NCI-H2029 (cell line): ENCODE data around the gene TXNRD1.
A peak's percentile ranks its signal among the peaks of the same experiment; 100 is the strongest.
"Not testable (repeated sequence)": the region's sequence is repeated elsewhere in the genome, so short reads cannot be mapped to it uniquely, and the experiment has no call there.

Source experiments
- DNase-seq: peaks from one replicate; lab custom pipeline; 2025; lab: John Stamatoyannopoulos, UW

Gene TXNRD1

DNA sequence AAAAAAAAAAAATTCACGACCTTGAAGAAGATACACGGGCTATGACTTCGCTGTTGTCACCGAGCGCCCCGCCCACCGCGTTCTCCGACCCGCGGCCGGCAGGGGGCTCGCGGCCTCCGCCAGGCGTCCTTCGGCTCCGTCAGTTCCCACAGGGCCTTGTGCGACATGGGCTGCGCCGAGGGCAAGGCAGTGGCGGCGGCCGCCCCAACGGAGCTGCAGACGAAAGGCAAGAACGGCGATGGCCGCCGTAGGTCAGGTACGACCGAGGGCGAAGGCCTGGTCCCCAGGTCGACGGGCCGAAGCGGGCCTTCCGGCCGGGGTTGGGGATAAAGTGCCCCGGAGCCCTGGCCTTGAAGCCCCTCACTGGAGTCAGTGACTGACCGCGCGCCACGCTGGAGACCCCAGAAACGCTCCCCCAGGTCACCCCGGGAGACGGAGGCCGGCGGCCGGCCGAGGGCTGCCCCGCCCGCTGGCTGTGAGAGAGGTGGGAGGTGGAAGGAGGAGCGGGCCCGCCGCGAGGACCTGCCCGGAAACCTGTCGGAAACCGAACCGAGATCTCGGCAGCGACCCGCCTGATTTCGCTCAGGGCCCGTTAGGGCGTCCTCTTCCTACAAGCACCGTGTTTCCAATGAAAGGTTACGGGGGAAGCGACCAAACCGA is at the start of gene TXNRD1:
Gene TXNRD1, plus strand, starts transcription at position 142 of the 660 bp plus-strand sequence. Its CDS starts 24 bp downstream, at position 166.
- DNase-seq: peak; percentile 13

DNA sequence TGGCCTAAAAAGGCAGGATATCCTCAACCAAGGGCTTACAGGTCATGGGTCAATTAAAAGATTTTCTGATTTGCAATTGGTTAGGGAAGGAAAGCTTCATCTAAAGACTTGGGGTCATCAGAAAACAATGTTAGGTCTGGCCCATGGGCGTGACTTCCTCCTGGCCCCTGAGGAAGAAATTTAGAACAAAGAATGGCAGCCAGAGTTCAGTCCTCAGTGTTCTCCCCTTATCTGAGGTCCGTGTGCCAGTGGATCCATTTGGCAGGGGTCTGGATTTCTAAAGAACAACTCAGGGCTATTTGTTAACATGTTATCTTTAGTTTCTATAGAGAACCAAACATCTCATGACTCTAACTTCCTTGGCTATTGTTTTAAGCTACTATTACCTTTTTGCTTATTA is 49.8 kb upstream of the TXNRD1 start:
- DNase-seq: no peak

DNA sequence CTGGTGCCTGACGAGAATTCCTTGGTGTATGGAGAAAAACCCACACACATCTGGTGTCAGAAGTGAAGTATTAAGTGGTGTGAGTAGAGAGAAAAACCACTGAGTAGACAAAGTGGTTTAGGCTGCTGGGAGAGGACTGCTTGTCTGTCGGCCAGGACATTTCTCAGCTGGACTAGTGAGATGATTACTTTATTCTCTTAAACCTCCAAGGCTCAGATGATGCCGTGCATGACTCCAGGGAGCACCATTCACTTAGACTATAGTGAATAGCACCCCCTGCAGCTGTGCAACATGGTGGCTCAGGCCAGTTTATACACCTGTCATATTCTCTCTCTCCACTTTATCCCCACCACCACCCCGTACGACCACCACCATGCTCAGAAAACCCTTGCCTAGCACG is 49.1 kb upstream of the TXNRD1 start:
- no peak for DNase-seq

DNA sequence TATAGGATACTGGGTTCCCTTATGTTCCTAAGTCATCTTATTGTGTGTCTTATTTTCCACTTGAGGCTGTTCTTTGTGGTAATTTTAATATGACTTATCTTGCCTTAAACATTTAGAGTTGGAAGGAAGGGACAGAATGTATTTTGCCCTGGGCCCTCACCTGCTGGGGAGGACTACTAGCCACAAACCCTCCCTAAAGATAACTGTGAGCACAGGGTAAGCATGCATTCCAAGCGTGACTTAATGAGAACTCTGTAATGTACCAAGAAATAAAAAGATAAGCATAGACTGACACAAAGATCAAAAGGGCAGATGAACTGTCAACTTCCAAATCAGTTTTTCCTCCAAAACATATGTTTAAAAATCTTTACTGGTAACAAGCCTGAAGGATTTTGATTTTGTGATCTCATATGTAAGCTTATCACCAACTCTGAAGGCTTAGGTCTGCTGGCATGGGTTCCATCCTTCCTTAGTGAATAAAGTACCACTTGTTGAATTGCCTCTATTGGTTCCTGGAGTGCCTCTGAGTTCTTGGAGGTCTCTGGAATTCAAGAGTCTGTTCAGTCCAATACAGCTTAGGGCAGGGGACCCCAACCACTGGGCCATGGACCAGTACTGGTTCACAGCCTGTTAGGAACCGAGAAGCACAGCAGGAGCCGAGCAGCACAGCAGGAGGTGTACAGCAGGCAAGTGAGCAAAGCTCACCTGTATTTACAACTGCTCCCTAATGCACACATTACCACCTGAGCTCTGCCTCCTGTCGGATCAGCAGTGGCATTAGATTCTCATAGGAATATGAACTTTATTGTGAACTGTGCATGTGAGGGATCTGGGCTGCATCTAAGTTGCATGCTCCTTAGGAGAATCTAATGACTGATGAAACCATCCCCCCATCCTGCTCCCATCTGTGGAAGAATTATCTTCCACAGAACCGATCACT is 47.8 kb upstream of the TXNRD1 start:
- DNase-seq: no peak

DNA sequence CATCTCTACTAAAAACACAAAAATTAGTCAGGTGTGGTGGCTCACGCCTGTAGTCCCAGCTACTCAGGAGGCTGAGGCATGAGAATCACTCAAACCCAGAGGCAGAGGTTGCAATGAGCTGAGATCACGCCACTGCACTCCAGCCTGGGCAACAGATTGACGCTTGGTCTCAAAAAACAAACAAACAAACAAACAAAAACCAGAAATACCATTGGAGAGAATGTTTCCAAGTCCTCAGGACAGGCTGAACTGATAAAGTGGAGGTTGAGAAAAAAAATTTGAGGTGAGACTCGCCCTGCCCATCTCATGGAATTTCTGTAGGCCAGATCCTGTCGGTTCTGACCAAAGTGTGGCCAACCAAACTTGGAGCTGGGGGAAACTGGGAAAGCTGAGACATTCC is 47.0 kb upstream of the TXNRD1 start:
- DNase-seq: no peak

DNA sequence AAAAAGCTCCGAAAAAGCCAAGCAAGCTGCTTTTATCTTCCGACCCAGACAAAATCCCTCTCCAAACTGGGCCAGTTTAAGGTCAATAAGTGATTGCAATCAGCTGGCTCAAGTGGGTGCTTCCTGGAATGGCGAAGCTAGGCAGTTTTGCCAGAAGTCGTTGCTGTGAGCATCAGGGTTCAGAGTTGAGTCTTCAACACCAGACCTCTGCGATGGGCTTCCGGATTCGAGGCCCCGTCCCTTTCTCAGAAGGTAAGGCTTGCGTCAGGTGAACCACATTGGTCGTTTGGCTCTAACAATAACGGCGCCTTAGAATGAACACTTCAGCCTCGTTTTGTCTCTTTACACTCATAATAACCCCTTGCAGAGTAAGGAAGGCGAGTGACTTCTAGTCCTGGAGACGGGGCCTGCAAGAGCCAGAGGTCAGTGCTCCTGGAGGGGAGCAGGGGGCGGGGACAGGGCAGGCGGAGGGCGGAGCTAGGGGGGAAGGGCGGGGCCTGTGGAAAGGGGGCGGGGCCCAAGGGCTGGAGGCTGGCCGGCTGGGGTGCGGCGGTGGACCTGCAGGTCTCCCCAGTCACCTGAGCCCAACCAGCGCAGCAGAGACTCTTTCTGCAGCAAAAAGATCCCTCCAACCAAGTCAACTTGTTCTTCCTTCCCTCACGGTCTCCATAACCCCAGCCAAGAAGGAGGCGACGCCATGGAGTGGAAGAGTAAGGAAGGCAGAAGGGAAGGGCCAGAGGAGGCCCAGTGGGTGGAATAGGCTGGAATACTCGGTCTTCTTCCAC is 43.6 kb upstream of the TXNRD1 start:
- DNase-seq: no peak

DNA sequence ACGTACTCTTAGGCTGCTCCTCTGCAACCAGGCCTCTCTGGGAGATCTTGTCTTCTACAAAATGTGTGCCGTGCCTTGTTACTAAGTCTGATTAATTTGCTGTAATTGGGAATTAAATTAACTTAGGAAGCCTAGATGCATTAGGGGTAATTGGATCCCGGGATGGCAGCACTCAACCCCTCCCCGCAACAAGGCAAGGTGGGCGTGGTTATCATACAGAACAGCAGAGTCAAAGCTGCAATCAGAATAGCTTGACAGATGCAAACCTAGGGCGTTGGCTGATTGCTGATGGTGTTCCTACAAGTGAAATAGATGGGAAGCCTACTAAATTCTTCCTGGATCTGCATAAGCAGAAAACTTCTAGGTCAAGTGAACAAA is 43.0 kb upstream of the TXNRD1 start:
- no peak for DNase-seq

DNA sequence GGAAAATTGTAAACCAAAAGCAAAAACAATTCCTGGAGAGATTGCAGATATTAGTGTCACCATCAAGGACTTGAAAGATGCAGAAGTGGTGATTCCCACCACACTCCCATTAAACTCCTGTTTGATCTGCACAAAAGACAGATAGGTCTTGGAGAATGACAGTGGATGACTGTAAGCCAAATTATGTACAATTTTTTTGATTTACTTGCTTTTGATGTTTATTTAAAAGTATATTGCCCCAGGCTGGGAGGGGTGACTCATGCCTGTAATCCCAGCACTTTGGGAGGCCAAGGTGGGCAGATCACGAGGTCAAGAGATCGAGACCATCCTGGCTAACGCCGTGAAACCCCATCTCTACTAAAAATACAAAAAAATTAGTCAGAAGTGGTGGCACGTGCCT is 41.8 kb upstream of the TXNRD1 start:
- not testable (repeated sequence) for DNase-seq

DNA sequence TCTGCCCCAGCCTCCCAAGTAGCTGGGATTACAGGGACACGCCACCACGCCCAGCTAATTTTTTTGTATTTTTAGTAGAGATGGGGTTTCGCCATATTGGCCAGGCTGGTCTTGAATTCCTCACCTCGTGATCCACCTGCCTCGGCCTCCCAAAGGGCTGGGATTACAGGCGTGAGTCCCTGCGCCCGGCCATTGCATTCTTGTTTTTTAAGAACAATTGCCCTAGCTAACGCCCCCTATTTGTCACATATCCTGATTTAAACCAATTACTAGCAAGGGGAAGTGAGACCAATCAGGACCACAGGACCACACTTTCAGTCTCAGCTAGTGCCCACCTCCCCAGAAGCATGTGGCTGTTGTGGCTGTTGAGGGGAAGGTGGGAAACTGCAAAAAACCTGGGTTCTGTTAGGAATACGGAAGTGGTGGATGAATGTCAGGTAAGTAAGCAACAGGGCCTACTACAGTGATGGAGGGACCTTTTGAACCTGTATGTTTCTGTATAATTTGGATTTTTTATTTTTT is 39.8 kb upstream of the TXNRD1 start:
- no peak for DNase-seq

DNA sequence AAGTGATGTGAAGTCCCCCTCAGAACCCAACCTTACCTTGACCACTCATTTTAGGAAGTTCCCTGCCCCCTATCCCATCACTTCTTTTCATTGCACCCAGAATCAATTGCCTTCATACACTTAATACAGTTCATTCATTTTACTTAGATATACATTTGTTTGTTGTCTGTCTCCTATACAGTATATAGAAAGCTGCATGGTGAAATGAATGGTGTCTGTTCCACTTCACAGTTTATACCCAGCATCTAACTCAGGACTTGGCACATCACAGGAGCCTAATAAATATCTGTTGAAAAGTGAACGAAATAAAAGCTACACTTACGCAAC is 38.3 kb upstream of the TXNRD1 start:
- no peak for DNase-seq

DNA sequence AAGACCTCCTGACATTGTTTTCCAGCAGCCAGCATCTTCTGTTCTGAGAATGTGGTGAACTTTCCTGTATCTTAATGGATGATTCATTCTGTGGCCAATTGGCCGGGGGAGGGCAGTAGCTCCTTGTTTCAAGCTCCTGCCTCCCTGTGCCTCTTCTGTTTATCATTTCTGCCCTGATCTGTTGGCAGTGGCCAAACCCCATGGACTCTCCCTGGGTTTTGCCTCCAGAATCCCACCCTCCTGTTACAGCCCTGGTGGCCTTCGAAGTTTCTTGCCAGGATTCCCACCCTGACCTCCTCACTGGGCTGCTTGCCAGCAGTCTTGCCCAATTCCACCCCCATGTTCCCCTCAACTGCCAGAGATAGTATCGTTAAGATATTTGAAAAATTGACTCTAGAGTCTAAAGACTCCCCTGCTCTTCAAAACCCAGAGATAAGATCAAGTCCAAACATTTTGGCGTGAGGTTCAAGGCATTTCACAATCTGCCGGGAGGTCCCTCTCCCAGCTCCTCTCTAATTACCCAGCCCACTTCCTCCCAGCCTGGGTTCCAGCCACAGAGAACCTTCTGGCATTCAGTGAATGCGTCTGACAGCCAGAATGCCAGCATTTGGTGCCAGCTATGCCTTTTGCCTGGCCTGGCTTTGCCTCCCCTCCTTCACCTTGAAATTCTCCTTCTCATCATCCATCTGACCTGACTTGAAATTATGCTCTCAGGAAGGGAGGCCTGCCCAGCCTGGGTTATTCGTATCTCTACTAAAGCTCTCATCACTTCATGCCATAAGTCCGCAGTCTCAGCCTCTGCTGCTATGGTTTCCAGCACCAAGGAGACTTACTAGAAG is 37.7 kb upstream of the TXNRD1 start:
- no peak for DNase-seq

DNA sequence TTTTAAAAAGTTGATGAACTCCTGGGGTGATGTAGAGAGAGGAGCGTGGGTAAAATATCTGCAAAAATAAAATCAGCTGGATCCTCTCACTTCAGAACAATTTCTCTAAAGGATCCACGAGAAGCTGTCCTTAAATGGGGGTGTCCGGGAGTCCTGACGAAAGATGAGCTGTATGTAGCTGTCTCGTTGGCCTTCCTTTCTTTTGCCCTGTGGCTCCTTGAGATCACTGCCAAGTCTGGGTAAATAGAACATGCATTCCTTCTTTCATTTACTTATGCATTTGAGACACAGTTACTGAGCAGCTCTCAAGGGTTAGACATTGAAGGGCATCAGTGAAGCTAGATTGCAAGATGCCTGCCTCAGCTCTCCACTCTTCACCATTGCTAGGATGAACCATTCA is 35.2 kb upstream of the TXNRD1 start:
- no peak for DNase-seq

DNA sequence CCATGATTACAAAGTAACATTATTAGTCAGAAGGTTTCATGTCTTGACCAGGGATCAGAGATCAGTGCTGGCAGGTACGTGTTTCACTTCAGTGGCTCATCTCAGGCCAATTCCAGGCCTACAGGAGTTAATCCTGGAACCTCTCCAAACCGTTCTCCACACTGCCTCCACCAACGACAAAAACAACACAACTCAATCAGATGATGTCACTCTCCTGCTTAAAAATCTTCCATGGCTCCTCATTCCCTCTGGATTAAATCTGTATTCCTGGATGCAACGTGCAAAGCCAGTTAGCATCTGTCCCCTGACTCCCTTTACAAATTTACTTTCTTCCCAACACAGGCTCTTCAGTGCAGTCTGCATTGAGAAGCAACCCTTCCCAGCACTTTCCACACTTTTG is 34.3 kb upstream of the TXNRD1 start:
- no peak for DNase-seq

DNA sequence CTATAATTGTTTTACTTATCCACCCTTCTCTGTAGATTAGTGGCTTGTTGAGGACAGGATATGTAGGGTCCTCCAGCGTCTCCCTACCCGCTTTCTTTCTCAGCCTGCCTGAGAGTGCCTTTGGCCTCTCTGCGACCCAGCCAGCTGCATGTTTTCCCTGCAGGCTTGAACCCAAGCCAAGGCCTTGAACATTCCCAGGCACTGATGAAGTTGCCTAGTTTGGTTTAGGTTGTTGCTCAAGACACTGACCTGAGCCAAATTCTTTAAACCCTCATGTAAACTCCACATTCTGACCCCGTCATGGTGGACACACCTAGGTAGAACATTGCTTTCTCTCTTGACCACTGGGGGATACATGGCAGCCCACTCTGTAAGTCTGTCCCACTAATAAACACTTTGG is 33.4 kb upstream of the TXNRD1 start:
- no peak for DNase-seq

DNA sequence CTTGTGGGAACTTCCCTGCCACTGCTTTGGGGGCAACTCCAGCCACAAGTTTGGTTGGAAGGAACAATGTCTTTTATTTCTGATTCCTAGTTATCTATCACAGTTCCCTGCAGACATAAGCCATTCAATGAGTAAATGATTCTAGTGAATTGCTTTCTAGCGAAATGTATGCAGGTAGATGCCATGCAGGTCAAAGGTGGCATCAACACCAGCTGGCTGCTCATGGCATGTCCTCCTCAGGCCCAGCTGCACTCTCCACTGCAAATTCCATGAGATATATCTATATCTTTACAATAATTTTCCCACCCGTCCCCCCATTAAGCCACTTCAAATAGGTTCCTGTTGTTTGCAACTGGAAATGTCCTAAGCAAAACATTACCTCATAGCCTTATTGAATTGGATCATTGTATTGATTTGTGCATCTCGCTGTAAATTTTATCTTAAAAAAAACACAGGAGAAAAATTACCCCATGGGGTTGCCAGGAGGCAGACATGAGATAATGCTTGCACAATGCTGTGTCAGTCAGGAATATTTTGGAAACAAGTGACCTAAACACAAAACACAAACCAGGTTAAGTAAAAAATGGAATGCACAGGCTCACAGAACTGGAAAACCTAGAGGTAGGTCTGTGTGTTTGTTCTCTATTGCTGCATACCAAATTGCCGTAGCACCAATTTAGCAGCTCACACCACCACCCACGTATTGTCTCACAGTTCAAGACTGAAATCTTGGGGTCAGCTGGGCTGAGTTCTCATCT is 32.8 kb upstream of the TXNRD1 start:
- no peak for DNase-seq

DNA sequence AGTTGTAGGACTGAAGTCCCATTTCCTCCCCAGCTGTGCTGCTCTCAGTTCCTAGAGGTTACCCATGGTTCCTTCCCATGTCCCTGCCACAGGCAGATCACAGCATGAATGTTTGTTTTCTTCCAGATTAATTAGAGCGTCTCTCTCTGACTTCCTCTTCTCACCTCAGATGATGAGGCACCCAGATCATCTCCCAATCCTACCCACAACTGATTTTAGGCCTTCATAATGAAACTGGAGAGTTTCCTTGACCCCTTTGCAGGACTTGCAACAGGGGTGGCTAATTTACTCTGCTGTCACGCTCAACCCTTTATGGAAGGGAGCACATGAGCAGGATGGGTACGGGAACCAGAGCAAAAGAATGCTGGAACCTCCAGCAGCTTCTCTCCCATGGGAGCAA is 32.1 kb upstream of the TXNRD1 start:
- no peak for DNase-seq

DNA sequence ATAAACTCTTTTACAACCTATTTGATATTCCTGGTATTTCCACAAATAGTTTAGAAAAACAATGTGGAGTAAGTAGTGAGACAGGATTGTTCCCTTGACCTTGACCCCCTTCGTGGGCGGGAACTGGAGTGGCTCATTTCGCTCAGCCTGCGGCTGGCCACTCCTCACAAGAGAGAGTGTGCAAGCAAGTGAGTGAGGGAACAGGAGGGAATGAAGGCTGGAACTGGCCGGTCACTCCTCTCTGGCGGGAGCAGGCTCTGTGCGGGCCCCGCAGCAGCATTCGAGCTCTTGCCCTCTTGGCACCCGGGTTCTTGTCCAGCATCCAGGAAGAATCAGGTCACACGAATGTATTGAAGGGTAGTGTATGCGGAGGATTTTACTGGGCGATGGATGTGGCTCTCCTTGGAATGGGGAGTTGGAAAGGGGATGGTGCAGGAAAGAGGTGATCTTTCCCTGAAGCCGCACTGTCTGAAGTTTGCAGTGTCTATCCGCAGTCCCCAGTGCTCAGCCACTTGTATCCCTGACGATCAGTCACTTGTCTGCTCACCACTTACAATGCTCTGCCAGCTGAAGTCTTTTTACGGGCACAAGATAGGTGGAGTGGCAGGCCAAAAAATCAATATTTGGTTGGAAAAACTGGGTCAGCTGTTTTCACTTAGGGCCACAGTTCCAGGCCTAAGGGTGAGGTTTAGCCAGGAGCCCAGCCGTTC is 28.0 kb upstream of the TXNRD1 start:
- DNase-seq: no peak

DNA sequence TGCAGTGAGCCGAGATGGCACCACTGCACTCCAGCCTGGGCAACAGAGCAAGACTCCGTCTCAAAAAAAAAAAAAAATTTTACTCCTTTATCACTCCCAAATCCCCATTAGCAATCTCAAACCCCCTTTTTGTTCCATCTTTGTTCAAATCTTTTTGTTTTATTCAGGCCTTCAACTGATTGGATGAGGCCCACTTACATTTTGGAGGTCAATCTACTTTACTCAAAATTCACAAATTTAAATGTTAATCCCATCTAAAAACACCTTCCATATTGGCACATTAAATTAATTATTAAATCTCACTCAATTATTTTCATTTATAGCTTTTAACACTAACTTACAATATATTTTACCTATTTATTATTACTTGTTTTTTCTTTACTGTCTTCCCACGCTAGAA is 27.0 kb upstream of the TXNRD1 start:
- DNase-seq: no peak

DNA sequence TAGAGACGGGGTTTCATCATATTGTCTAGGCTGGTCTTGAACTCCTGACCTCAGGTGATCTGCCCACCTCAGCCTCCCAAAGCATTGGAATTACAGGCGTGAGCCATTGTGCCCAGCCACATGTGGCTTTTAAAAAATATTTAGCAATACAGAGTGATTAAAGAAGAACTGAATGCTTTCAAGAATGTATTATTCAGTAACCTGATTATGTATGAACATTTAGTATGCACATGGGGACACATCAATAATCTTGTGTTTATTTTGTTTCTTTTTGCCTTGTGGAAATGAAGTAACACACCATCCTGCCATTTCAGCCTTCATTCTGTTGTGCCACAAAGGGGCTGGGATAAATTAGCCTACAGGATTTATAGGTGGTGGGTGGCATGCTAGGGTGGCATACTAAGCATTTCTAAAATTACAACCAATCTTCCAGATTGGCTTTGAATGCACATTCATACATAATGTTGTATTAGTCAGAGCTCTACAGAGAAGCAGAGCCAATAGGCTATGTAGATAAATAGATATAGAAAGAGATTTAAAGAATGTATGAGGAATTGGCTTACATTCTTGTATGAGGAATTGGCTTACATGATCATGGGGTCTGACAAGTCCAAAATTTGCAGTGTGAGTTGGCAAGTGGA is 25.5 kb upstream of the TXNRD1 start:
- DNase-seq: no peak
